Activated T-cell treated with anti-CD3 and anti-CD28 coated beads, Interleukin-2, amount 50 U/mL, for 48 hours (primary cell): ENCODE results near the gene SF1.

Experiments
- DNase-seq, 2 experiments: peaks; one replicate each; pipeline ENCODE4 v3.0.0-alpha.2; 2020

Gene SF1

DNA sequence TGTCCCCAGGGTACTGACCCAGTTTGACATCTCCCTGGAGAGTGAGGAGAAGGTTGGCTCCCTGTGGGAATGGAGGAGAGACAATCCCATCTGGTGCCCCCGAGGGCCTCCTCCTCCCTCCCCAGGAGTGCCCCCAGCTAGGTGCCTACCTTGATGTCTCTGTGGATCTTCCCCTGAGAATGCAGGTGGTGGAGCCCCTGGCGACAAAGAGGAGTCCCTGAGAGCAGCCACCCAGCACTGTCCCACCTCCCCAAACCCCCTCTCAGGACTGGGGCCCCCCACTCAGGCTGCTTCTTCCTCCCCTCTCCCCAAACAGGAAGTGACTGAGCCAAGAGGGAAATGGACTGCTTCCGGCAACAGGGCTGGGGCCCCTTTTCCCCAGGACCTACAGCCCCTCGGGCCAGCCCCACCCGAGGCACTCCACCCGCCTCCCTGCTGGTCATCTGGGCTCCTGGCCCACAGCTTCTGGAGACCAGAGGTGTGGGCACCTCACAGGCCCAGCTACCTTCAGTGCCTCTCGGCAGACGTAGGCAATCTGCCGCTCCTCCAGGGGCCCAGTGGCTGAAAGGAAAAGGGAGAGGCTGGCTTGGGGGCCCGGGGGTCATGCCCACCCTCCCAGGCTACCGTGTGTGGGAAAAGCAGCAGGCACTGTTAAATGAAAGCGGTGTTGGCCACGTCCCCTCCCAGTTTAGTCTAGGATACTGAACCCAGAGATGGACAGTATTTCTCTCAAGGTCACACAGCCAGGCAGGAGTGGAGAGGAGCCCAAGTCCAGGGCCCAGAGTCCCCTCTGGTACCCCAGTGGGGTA lies 23.4 kb upstream of the SF1 start:
- DNase-seq, result peak in 1 of 2 experiments; percentile 31

DNA sequence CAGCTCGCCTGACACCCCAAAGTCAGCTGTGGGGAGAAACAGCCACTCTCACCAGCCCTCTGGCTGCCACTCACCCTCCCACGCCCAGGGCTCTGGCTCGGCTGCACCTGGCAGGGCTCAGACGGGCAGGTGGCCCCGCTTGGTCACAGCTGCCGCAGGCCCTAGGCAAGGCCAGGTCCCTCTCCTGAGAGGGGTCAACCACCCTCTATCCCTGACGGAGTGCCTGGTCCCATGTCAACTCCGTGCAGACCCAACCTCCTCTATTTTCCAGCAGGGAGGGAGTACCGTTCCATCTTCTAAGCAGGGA lies 22.8 kb upstream of the SF1 start:
- DNase-seq, result no peak

DNA sequence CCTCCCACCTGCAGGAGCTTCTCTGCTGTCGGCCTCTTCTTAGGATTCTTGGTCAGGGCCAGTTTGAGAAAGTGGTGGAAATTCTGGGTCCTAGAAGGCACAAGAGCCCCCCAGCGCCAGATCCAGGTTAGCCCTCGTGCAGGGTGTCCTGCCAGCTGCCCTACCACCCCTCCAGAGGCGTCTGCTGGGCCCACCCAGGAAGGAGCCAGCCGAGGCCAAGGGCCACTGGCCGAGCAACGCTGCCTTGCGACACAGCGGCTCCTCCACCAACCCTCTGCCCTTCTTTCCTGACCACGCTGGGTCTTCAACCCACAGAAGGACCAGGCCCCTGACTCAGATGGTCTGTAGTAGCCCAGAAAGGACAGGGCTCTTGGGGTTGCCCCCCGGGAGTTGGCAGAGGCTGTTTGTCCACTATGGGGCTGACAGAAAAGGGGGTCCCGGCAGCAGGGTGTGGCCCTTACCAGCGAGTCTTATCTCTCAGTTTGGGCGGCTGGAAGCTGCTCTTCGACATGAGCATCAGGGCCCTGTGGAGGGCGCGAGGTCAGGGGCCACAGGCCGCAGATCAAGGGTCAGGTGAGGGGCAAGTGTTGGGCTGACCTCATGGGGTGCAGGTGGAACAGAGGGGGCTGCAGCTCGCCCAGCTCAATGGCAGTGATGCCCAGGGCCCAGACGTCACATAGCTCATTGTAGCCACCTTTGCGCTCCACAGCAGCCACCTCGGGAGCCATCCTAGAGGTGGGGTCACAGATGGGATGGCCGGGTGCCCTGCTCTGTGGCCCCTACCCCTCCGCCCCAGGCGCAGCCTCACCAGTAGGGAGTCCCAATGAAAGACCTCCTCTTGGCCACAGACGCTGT lies 22.2 kb upstream of the SF1 start:
- DNase-seq, result no peak

DNA sequence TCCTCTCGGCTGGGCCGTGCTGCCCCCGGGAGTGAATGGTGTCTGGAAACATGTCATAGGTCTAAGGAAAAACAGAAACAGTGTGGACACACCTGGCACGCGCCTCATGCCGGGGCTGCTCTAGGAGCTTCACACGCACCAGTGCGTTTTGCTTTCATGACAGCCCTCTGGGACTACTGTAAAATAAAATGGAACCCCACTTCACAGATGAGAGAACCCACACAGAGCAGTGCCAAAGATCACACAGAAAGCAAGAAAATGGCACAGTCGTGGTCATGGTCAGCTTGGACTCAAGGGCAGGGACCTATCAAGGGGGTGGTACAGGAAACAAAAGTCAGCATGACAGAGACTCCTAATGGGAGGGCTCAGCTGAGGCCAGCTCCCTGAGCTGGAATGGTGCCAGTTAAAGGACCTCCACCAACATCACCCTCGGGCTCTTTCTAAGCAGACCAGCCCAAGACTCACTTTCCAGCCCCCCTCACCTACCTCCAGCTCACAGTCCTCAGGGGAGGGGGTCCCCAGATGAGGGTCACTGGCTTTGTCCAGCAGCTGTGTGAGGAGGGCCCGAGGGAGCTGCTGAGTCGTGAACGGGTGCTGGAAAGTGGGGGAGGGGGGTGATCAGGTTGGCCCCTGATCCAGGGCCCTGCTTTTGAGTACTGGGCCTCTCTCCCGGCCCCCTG lies 21.4 kb upstream of the SF1 start:
- no peak for DNase-seq

DNA sequence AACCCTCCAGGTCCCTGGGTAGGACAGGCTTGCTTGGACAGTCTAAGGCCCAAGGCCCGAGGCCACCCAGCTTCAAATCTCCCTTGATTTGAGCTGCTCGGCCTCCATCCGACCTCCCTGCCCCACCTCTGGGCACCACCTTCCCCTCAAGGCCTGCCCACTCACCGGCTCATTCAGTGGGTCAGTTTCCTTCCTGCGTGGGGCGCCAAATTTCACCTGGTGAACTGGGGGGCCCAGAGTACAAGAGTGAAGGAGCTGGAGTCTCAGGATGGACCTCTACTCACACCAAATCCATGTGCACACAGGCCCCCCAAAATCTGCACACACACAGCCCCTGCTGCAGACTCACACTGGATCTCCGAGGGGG lies 20.9 kb upstream of the SF1 start:
- DNase-seq, result no peak

DNA sequence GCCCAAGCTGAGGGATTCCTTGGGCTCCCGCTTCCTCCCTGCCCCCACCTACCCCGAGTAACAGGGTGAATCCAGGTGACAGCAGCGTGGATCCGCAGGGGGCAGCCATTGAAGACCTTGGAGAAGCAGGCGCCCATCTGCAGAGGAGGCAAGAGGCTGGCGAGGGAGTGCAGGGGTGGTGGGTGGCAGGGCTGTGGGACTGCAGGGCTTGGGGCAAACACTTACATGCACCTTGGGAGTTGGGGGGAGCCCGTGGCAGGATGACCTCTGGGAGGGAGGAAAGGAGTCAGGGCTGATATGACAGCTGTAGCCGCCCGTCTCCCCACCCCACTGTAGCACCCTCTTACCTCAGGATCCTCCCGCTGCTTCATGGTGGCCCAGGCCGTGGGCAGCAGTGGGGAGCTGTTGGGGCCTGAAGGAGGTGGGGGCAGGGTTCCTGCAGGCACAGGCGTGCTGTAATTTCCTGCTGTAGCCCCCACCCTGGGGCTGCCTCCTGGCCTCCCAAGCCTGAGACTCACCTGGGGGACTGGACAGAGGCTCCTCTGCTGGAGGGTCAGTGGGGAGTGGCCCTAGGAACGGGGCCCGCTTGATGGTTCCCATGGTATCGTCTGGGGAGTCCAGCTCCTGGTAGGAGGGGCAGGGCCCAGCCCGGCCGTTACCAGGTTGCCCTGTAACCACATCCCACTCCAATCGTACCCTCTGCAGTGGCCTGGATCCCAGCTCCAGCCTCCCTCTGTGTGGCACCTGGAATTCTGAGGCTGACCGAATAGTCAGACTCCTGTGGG lies 18.6 kb upstream of the SF1 start:
- no peak for DNase-seq

DNA sequence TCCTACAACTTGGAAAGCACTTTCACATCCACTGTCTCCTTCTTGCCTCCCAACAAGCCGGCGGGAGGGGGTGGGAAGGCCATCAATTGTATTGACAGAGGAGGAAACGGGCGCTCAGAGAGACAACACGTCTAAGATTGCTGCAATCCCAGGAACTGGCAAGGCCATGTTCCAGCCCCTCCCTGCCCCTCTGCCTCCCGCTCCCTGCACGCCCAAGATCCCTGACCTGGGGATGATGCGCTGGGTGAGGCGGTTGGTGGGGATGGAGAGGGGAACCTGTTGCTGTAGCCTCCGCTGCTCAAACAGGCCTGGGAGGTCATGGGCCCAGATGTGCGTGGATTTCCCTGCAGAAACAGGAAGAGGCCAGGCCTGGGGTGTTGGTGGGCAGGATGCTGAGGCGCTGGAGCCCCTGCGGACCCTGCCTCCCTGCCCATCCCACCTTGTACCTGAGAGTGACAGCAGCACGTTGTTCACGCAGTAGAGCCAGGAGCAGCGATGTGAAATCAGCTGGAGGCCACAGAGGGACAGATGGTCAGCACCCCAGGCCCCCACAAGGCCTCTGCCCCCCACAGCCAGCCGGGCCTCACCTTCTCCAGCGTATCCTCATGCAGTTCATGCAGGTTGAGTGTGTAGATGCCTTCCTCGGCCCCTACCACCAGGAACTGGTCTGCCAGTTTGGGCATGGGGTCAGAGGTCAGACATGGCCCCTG lies 17.9 kb upstream of the SF1 start:
- no peak for DNase-seq

DNA sequence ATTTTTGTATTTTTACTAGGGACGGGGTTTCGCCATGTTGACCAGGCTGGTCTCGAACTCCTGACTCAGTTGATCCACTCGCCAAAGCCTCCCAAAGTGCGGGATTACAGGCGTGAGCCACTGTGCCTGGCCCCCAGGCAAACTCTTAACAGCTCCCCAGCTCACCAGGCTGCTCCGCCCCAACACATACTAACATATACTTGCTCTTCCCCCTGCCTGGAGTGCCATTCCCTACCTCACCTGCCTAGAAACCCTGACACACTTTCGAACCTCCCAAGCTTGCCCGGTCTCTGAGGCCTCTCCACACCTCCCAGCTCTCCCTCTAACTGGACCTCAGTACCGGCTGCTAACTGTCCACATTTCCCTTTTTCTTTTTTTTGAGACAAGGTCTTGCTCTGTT lies 16.2 kb upstream of the SF1 start:
- no peak for DNase-seq

DNA sequence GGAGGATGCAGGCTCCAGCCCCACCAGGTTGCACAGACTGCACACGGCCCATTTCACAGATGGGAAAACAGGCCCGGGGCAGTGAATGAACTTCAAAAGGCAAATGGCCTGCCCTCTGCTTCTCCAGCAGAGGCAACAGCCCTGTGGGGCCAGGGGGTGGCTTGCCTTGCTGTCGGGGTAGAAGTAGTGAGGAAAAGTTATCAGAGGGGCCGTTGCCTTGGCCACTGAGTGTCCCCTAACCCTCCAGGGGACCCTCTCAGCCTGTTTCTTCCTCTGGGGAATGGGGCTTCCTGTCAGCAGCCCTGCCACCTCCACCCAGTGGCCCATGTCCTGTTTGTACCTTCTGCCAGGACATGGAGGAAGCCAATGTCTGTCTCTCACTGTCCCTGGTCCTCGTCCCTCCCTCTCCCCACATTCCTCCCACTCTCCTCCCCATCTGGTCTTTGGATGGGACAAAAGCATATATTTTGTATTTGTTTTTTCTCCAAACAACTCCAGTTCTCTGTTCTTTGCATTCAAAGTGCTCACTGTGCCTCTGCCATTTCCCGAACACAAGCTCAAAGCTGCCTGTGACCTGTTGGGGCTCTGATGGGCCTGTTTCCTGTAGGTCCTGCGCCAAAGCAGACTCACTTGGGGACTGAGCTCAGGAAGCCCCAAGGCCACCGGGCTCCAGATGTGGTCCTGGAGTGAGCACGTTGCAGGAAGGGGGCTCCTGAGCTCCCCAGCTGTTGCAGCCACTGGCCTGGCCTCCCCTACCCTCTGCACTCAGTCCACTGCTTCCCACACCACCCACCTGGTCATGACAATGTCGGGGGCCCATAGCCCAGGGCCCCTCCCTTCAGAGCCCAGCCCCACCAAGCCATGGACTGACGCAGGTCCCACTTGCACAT lies 15.2 kb upstream of the SF1 start:
- DNase-seq, result no peak

DNA sequence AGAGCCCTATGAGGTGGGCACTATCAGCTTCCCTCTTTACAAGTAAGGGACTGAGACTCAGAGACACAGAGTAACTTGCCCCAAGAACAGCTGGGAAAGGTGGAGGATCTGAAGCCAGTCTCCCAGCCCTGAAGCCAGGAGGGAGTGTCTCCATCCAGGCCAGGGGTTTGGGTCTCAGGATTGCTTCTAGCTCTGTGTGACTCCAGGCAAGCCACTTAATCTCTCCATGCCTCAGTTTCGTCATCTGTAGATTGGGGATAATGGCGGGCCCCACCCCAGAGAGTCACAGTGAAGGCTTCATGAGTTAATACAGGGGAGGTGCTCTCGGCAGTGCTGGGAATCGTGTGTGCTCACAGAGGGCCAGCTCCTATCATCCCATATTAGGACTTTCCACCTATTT lies 14.1 kb upstream of the SF1 start:
- DNase-seq, result no peak

DNA sequence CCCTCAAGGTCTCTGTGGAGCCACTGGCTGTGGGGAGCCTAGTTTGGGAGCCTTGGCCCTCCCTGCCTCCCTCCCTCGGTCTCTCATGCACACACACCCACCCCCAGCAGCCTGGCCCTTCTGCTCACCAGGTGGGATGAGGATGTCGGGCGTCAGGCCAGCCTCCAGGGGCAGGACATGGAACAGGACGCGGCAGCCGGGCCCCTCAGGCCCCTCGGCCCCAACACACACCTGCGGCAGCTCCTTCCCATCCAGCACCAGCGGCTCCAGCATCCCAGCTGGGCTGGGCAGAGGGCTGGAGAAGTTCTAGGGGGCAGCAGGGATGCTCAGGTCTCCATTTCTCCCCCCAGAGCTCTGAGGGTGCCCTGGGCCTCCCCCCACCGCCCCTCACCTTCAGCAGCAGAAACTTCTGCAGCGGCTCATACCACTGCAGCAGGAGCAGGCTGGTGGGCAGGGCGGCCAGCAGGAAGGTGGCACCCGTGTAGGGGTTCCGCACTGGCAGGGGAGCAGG lies 13.5 kb upstream of the SF1 start:
- DNase-seq, result no peak

DNA sequence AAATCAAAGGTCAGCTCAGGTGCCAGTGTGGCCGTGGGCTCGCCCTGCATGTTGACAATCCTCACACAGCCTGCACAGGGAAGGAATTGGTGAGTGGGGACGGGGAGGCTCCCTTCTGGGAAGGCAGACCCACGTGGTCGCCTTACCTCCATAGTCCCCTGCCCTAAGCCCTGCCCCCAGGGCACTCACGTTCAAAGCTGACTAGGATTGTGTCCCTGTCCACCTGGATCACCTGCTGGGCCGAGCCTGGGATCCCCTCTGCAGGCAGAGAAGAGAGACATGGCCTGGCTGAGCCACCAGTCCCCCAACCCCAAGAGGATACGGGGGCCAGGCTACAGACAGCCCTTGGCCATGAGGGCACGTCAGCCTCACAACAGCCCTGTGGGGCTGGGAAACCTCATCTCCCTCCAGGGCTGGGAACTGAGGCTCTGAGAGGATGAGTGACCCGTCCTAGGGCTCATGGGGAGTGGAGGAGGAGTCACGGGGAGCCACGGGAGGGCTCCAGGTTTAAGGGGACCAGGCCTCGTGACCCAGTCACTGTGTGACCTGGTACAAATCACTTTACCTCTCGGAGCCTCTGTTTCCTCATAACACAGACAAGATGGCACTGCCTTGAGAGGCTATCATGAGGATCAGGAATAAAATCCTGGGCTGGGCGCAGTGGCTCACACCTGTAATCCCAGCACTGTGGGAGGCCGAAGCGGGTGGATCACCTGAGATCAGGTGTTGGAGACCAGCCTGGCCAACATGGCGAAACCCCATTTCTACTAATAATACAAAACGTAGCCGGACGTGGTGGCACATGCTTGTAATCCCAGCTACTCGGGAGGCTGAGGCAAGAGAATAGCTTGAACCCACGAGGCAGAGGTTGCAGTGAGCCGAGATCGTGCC lies 12.1 kb upstream of the SF1 start:
- DNase-seq, result no peak

DNA sequence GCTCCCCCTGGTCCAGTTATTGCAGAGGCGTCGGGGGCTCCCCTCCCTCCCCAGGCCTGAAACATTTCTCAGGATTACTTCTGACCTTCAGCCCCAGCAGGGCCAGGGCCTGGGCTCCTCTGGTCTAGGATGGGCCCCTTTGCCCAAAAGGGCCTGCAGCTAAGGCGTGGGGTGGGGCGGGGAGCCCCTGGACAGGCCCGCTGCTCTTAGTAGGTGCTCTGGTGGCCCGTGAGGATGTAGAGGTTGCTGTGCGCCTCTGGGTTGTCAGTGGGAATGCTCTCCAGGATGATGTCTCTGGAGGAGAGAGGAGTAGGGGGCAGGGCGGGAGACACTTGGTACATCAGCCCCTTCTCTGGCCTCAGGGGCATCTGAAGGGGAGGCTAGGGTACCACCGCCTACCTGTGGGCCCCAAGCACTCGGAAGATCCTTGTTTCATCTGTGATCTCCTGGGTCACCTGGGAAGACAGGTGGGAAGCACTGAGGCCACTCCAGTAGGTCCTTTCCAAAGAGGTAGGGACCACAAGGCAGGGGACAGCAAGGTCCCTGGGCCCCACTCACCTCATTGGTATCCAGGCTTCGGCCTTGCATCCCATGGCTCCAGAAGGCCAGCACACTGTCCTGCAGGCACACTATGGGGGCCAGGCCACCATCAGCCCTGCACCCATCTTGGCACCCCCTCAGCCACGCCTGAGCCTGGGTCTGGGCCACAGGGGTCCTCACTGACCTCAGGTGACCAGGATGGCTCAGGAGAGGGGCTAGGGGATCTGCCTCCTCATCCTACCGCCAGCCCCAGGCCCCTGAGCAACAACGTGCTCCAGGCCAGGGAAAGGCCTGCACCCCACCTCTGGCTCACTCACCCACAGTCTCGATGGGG lies 11.2 kb upstream of the SF1 start:
- no peak for DNase-seq

DNA sequence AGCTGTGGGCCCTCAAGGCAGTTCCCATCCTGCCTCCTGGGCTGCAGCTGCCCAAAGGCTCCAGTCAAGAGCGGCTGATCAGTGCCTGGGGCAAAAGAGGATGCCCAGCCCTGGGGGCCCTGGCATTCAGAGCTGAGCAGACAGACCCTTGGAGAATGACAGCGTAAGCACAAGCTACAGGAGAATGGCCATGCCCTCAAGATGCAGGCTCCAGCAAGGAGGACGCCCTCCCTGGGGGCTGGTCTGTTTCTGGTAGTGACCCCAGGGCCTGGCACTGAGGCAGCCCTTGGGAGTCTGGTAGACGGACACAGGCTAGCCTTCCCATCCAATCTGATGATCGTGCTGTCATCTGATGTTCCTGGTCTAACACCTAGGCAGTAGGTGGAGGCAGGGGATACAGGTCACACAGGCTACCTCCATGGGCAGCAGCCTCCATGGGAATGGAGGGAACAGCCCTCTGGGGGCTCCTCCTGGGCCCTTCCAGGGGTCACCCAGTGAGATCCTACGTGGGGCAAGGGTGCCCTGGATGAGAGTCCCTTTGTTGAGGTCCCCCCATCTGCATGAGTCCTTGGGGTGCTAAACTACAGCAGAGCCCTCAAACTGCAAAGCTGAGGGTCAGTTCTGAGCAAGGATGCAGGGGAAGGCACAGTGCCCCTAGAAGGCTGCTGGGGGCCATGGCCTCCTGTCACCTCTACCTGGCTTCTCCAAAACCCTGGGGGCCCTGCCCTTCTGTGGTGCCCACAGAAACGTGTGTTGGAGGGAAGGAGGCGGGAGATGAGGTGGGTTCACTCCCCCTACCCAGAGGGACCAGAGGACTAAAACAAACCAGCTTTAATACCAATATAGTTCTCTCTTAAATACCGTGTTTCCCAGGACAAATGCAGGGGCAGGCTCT lies 10.2 kb upstream of the SF1 start:
- DNase-seq, result no peak

DNA sequence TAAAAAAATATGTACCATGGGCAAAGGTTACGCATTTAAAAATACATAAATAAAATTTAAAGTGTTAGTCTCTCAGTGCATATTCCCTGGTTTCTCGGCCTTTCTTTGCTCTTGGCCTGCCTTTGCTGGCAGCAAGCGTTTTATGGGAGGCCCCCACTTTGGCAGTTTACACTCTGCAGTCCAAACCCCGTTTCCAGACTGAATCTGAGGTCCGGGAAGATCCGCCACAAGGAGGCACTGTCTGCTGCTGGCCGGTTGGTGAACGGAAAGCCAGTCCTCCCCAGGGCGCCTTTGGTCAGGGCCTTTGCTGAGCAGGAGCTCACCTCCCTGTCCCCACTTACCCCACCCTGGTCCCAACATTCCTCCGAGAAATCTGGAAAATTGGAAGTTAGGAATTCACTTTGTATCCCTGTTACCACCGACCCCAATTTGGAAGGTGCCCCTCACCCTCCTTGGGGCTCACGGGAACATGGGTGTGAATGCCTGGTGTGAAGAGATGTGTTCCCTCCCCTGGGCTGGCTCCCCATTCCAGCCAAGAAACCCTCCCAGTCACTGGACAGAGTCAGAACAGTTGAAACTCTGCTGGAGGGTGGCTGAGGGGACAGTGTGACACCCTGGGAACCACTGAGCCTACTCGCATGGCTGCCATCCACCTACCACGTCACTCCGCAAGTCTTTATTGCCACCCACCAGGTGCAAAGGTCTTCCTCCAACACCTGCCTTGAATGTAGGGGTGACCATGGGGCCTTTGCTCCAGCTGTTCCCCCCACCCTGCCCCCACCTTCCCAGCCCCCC lies 9.4 kb upstream of the SF1 start:
- DNase-seq, result peak; percentile 74 to 76

DNA sequence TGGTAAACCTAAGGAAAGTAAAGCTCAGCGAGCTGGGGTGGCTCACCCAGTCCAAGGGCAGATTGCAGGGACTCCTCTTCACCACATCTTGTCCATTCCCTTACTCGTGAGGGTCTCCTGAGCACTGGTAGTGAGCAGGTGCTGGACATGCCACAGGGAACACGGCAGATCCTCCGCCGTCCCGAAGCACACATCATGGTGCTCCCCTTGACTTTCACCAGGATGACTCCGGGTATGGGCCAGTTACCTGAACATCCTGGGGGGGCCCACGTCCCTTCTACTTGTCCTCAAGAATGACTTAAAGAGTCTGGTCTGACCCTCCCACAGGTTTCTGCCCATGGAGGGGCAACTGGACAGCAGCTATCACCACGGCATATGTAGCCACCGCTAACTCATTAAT lies 8.0 kb upstream of the SF1 start:
- no peak for DNase-seq
